ENCODE data around the gene TBCD.

GRCh38 chr17:82912484-82913089 lies 160.7 kb downstream of the TBCD start:
- TF ChIP-seq POLR2AphosphoS2 (conservative IDR thresholded peaks at IDR 0.05; ENCODE audit: low read length) (no peak), CTCF (IDR thresholded peaks at IDR 0.05) (no peak)
- TF ChIP-seq, protein P1, sequence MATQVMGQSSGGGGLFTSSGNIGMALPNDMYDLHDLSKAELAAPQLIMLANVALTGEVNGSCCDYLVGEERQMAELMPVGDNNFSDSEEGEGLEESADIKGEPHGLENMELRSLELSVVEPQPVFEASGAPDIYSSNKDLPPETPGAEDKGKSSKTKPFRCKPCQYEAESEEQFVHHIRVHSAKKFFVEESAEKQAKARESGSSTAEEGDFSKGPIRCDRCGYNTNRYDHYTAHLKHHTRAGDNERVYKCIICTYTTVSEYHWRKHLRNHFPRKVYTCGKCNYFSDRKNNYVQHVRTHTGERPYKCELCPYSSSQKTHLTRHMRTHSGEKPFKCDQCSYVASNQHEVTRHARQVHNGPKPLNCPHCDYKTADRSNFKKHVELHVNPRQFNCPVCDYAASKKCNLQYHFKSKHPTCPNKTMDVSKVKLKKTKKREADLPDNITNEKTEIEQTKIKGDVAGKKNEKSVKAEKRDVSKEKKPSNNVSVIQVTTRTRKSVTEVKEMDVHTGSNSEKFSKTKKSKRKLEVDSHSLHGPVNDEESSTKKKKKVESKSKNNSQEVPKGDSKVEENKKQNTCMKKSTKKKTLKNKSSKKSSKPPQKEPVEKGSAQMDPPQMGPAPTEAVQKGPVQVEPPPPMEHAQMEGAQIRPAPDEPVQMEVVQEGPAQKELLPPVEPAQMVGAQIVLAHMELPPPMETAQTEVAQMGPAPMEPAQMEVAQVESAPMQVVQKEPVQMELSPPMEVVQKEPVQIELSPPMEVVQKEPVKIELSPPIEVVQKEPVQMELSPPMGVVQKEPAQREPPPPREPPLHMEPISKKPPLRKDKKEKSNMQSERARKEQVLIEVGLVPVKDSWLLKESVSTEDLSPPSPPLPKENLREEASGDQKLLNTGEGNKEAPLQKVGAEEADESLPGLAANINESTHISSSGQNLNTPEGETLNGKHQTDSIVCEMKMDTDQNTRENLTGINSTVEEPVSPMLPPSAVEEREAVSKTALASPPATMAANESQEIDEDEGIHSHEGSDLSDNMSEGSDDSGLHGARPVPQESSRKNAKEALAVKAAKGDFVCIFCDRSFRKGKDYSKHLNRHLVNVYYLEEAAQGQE (IDR thresholded peaks at IDR 0.05) = no peak
